Ectodermal cell (in vitro differentiated cells): Measurements from ENCODE around the gene ADAD1.
"Not testable (repeated sequence)": the region's sequence is repeated elsewhere in the genome, so short reads cannot be mapped to it uniquely, and the experiment has no call there.

ENCODE experiments used
- H3K27ac ChIP-seq: 2 replicates; pipeline ENCODE4 v1.7.0; 2013; ENCODE audit warnings: mild to moderate bottlenecking, low read depth, low read length; ENCODE audit not compliant: insufficient read depth, poor library complexity, severe bottlenecking
- H3K27me3 ChIP-seq: 2 replicates; pipeline ENCODE4 v1.7.0; 2013; ENCODE audit warnings: mild to moderate bottlenecking, low read length; ENCODE audit not compliant: insufficient read depth, control insufficient read depth, poor library complexity, severe bottlenecking
- H3K36me3 ChIP-seq: one replicate; pipeline ENCODE4 v1.7.0; 2013; ENCODE audit warnings: low read length; ENCODE audit not compliant: control insufficient read depth, insufficient read depth
- H3K4me1 ChIP-seq: one replicate; pipeline ENCODE4 v1.7.0; 2013; ENCODE audit warnings: low read length; ENCODE audit not compliant: control insufficient read depth, insufficient read depth
- H3K4me3 ChIP-seq: 2 replicates; pipeline ENCODE4 v1.7.0; 2013; ENCODE audit warnings: low read depth, low read length, control low read depth; ENCODE audit not compliant: insufficient read depth
- H3K9me3 ChIP-seq: 2 replicates; pipeline ENCODE4 v1.7.0; 2013; ENCODE audit warnings: mild to moderate bottlenecking, low read length, moderate library complexity; ENCODE audit not compliant: control insufficient read depth
- WGBS, 2 experiments: methylation state at CpG; one replicate each; pipeline ENCODE4 v1.1.7; 2013; ENCODE audit warnings: missing lambda C conversion rate in 2 of 2; 5-methylcytosine and 5-hydroxymethylcytosine counted together

The ADAD1 gene

GRCh38 chr4:122368786-122369185, 10.0 kb upstream of the ADAD1 start:
- not testable (repeated sequence) for H3K9me3 ChIP-seq, H3K27me3 ChIP-seq, H3K4me3 ChIP-seq, H3K36me3 ChIP-seq, H3K4me1 ChIP-seq, H3K27ac ChIP-seq
- 89 to 94% methylated on average over 3 of the region's 3 CpGs for WGBS, 2 experiments

- H3K4me3 ChIP-seq = no peak overlapping the region
- no peaks in the 10 kb centered on the region for H3K9me3 ChIP-seq
- H3K36me3 ChIP-seq = no peaks in the 10 kb centered on the region
- H3K4me1 ChIP-seq = no peaks in the 10 kb centered on the region
- WGBS, 2 experiments = 94 to 100% methylated on average over 1 of the region's 1 CpG
- no peaks in the 10 kb centered on the region for H3K27me3 ChIP-seq
- H3K27ac ChIP-seq = no peak overlapping the region
These were observed 1.5 kb upstream of the ADAD1 start for GRCh38 chr4:122377352-122377751.

DNA sequence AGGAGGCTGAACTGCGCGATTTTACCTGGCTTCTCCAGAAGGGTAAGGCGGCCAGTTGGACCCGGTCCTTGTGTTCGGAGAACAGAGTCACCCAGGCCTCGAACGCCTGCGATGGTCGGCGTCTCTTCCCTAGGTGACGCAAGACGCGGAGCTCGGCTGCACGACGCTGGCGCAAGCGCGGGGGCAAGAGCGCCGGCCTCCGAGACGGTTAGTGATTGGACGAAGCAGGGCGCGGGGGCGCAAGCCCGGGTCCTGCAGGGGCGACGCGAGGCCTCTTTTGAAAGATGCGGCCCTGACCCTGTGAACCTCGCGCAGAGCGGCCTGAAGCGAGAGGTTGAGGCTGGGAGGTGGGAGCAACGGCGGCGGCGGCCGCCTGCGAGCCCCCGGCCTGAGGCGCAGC, 428 bp downstream of the ADAD1 start:
- H3K27ac ChIP-seq = no peak overlapping the region
- no peaks in the 10 kb centered on the region for H3K36me3 ChIP-seq
- no peaks in the 10 kb centered on the region for H3K4me1 ChIP-seq
- no peaks in the 10 kb centered on the region for H3K27me3 ChIP-seq
- WGBS, 2 experiments = 97% methylated on average over 44 of the region's 44 CpGs
- H3K4me3 ChIP-seq = no peak overlapping the region
- H3K9me3 ChIP-seq = no peaks in the 10 kb centered on the region

DNA sequence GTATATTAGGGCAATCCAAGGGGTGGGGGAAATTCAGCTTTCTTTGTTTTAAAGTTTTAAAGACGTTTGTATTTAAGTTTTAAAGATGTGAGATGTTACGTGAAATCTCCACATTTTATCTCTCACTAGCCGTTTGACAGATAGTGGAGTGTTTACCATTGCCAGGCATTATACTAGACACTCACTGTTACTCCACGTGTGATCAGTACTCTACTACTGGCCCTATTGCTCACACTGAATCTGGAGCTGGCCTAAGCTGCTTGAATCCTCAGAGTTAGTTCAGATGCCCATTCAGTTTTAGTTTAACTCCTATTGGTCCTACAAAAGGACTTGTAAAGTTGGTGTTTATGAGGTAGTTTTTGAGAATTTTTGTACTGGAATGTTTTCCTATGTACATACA, 4.5 kb downstream of the ADAD1 start:
- Histone ChIP-seq H3K9me3 (no peaks in the 10 kb centered on the region), H3K27me3 (no peaks in the 10 kb centered on the region), H3K36me3 (no peaks in the 10 kb centered on the region), H3K27ac (no peak overlapping the region), H3K4me1 (no peaks in the 10 kb centered on the region), H3K4me3 (no peak overlapping the region)
- 79 to 92% methylated on average over 4 of the region's 4 CpGs for WGBS, 2 experiments

GRCh38 chr4:122384245-122384644, 5.4 kb downstream of the ADAD1 start:
- Histone ChIP-seq H3K9me3 (no peaks in the 10 kb centered on the region), H3K27me3 (no peaks in the 10 kb centered on the region), H3K36me3 (no peaks in the 10 kb centered on the region), H3K27ac (no peak overlapping the region), H3K4me1 (no peaks in the 10 kb centered on the region), H3K4me3 (no peak overlapping the region)
- WGBS, 2 experiments = 86 to 89% methylated on average over 2 of the region's 2 CpGs

DNA sequence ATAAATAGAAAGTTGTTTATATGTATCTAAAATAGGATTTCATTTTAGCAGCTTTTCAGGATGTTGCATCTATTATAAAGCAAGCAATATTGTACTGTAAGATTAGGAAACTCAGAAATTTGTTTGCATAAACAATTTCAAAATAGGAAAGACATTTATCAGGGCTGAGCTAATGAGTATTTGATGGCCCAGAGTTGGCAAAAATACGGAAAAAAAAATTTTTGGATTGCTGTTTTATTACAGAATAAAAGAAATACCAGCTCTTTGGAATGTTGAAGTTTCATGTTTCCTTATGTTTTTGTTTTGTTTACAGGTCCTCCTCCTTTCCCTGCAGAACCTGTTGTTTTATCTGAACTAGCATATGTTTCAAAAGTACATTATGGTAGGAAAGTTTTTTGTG, 14.5 kb downstream of the ADAD1 start:
- Histone ChIP-seq H3K27me3 (no peaks in the 10 kb centered on the region), H3K4me3 (no peak overlapping the region), H3K27ac (no peak overlapping the region), H3K36me3 (no peaks in the 10 kb centered on the region), H3K4me1 (no peaks in the 10 kb centered on the region), H3K9me3 (no peaks in the 10 kb centered on the region)
- 76 to 86% methylated on average over 1 of the region's 1 CpG for WGBS, 2 experiments

DNA sequence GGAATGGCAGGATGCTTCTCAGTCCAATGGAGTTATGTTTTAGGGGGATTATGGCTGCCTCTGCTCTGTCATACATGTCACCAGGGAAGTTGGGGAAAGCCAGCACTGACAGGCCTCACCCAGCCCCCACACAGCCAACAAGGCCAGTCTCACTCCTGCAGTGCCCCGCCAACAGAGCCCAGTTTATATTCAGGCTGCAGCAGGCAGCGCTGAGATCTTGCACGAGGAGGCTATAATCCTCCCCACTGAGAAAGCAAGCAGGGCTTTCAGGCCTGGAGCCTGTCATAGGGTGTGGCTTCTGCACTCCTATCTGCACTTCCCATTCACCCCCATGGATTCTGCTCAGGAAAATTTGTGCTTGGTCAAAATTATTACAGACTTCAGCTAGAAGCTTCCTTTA, 25.1 kb downstream of the ADAD1 start:
- Histone ChIP-seq H3K36me3 (no peaks in the 10 kb centered on the region), H3K27ac (no peak overlapping the region), H3K27me3 (no peaks in the 10 kb centered on the region), H3K4me1 (no peaks in the 10 kb centered on the region), H3K4me3 (no peak overlapping the region), H3K9me3 (no peaks in the 10 kb centered on the region)
- 31 to 44% methylated on average over 3 of the region's 3 CpGs for WGBS, 2 experiments

GRCh38 chr4:122412547-122412946, 33.7 kb downstream of the ADAD1 start:
- H3K36me3 ChIP-seq = no peaks in the 10 kb centered on the region
- H3K4me3 ChIP-seq = no peak overlapping the region
- H3K9me3 ChIP-seq = no peaks in the 10 kb centered on the region
- WGBS, 2 experiments = 74 to 90% methylated on average over 2 to 3 of the region's 3 CpGs
- H3K27ac ChIP-seq = no peak overlapping the region
- no peaks in the 10 kb centered on the region for H3K27me3 ChIP-seq
- no peaks in the 10 kb centered on the region for H3K4me1 ChIP-seq

DNA sequence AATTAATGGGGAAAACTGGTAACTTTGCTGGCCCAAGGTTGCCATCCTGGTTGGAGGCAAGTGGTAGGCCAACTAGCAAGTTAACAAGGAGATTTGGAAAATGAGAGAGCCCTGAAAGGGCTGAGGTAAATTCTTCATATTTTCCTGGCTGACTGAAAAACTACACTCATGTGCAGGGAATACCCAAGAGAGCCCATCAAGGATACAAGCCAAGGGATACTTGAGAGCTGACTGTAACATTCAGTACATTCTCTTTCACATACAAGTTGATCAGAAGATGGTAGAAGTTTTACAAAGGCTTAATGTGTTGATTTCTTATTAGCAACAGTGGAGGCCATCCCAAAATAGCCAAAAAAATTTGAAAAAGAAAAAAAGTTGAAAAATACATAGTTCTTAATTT, 44.4 kb downstream of the ADAD1 start:
- Histone ChIP-seq H3K27me3 (no peaks in the 10 kb centered on the region), H3K9me3 (no peaks in the 10 kb centered on the region), H3K4me3 (no peak overlapping the region), H3K36me3 (no peaks in the 10 kb centered on the region), H3K4me1 (no peaks in the 10 kb centered on the region), H3K27ac (no peak overlapping the region)

GRCh38 chr4:122431351-122431750, 52.5 kb downstream of the ADAD1 start:
- Histone ChIP-seq H3K4me3 (no peak overlapping the region), H3K36me3 (no peaks in the 10 kb centered on the region), H3K27me3 (no peaks in the 10 kb centered on the region), H3K27ac (no peak overlapping the region), H3K9me3 (no peaks in the 10 kb centered on the region), H3K4me1 (no peaks in the 10 kb centered on the region)
- 82 to 95% methylated on average over 3 to 5 of the region's 5 CpGs for WGBS, 2 experiments

- H3K27ac ChIP-seq = no peak overlapping the region
- no peaks in the 10 kb centered on the region for H3K27me3 ChIP-seq
- no peak overlapping the region for H3K4me3 ChIP-seq
- no peaks in the 10 kb centered on the region for H3K9me3 ChIP-seq
- 100% methylated on average over 1 of the region's 3 CpGs; no CpG with 5 or more reads in 1 of the 2 experiments for WGBS, 2 experiments
- H3K4me1 ChIP-seq = no peaks in the 10 kb centered on the region
- H3K36me3 ChIP-seq = no peaks in the 10 kb centered on the region
These were observed 55.5 kb downstream of the ADAD1 start for GRCh38 chr4:122434285-122434684.
